ENCODE measurements around the gene AMPH.
"Not testable (repeated sequence)": the region's sequence is repeated elsewhere in the genome, so short reads cannot be mapped to it uniquely, and the experiment has no call there.

The AMPH gene

DNA sequence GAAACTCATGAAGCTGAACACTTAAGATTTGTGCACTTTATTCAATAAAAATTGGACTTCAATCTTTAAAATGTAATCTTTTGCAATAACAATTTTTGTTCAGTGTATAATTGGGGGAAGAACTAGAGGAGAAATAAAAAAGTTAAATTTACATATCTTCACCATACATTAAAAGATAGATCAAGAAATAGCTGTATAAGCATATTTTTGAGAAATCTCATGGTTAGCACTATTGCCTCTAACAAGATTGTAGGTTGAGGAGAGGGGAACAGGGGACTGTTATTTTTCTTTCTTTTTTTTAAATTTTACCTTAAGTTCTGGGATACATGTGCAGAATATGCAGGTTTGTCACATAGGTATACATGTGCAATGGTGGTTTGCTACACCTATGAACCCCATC is 5.3 kb downstream of the AMPH start:
- no peak for DNase-seq

DNA sequence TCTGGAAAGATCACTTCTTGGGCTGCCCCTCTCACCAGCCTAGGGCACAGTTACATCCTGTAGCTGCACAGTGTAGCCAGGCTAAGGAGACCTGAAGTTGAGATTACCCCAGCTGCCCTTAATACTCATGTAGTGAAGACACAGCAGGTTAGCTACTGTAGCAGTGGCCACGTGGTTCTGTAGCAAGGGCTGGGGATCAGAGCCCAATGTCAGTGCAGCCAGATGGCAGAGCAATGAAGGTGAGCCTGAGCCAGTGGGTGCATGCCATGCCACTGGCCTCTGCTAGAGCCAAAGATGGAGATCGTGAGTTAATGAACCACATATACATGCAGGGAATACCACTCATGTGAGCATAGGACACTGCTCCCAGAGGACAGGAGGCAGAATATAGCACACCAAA is 15.5 kb downstream of the AMPH start:
- no peak for DNase-seq

DNA sequence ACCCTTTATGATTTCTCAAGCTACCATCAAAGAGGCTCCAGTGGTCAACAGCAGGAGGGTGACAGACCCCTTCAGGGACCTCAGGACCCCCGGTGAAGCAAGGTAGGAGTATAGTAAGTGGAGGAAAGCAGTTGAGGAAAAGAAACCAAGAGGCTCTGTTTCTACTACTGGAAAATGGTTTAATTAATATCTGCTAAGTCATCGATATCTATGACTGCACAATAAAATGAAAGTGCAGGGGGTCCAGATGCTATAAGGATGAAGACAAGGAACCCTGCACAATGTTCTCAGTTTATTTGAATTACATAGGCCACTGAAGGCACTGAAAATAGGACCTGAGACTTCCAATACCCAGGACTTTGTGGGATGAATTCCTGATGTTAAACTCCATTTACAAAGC is 23.7 kb downstream of the AMPH start:
- DNase-seq: no peak

DNA sequence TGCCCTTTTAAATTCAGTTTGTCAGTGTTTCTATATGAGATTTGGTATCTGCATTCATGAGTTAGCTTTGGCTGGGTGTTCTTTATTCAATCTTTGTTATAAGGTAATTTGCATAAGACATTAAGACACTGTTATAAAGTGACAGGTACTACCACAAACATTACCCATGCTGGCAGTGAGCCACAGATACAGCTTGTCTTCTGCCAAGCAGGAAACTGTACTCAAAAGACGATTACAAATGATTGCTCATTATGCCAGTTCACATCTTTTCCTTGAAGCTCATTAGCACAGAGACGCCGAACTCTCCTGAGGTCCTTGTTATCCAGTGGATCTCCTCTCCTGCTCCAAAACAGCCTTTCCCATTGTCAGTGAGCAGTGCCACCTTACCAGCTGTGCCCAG is 30.4 kb downstream of the AMPH start:
- DNase-seq: no peak

DNA sequence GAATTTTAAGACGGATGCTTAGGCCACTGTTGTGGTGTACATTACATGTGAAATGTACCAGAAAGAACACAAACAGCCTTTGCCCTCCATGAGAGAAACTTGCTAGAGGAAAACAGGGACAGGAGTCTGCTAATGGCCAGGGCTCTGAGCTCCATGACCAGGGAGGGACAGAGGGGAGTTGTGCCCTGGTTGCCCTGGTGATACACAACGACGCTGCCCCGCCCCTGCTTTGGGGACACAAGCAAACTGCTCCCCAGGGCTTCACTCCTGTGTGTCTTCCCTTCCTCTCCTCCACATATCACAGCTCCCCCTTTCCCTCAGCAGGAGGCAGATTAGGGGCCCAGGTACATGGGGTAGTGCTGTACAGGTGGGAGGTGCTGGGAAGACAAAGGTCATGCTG is 36.2 kb downstream of the AMPH start:
- DNase-seq: no peak

DNA sequence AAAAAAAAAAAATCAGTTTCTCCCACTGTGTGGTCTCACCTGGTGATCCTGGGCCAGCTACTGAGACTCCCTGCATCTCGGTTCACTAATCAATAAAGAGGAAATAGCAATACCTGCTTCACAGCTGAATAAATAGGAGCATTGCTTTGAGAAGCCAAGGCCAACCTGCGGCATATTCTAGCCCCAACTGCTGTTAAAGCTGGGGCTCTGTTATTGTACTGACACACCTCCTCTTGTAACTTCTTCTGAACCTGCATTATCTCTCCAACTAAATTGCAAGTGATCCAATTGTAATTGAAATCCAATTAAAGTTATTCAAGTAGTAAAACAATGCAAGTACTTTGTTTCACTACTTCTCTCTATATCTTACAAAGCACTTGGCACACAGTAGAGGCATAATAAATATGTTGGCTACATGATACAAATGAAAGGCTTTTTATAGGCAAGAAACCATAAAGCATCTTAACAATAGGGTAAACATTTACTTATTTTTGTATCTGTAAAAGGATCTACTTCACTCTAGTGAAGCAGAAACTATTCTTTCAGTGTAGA is 38.4 kb downstream of the AMPH start:
- DNase-seq: no peak

DNA sequence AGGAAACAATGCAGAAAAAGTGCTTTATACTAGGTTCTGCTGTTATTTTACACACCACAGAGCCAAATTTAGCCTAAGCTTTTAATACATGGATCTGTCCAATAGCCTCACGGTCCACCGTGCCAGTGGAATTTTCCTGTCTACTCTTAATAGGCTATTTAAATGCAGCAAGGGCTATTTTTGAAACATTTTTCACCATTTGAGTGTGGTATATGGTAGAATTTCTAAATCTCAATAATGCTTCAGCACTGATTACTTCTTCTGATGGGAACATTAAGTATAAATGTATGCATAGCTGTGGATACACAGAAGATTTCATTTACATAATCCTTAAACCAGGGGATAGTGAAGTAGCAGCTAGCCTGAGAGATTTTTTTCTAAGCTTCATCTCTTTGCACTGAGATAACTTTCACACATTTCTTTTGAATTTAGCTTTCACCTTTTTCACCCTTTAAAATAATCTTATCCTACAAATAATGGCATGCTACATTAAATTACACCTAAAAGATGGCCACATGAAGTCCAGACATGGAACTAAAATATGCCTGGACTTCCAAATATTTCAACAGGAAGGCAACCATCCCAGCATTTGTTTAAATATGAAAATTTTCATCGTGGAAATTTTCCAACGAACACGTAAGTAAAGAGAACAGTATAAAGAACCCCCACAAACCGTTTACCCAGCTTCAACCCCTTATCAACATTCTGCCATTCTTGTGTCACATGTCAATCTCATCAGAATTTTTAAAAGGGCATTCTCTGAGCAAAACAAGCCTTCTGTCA is 45.4 kb downstream of the AMPH start:
- no peak for DNase-seq

DNA sequence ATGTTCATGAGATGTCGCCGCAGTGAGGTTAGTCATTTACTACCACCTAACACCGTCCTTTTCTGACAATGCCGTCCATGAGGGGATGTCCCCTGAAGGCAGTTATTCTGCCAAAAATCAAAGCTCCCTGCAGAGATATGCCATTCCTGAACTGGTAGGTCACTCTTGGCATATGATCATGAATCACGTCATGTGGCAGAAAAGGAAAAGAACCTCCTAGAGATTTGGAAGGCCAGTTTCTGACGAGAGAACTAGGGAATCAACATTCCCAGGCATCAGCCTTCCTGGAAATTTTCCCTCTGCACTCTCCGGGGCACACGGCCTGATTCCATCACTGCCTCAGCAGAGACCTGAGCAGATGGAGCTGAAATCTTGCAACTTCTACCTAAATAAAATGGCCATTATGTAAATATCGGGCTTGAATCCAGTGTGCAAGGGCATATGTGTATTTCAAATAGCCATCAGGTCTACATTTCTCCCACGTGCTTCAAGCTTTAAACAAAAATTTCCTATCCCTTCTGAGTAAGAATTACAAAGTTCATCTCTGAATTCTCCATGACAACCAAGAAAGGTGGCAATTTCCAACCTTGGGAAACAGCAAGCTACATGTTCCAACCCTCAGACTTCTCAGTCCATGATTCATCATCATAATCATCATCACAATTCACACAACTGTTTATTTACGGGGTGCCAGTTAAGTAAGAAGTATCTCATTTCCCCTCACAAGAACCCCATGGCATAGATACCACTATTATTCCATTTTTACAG is 46.5 kb downstream of the AMPH start:
- DNase-seq: no peak

DNA sequence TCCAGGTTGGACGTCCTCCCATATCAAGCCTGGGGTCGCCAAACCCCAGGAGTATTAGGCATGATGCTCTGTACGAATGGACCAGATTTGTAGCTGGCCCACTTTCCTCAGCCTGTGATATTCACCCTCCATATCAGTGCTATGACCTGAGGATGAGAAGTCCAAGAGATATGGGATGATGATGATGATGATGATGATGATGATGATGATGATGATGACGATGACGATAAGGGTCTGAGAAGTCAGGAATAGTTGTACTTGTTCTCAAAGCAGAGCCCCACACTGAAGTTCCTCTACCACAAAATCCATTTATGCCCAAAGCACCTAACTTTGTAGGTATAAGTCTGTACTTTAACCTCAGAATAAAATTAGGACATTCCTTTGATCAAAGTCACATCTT is 50.7 kb downstream of the AMPH start:
- DNase-seq: no peak

DNA sequence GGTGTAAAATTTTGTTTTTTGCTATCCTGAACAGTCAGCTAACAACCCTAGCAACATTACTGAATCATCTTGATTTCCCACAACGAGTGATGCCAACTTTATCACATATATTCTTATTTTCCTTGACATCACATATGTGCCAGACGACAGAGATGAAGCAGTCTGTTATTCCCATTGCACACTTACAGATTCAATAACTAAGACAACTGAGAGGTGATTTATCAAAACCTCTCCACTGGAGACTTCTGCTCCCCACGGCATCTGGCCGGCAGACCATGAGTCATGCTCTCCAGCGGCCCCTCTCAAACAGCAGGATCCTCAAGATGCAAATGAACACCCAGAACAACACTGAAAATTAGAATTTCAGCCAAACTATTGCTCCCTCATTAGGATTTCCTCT is 57.1 kb downstream of the AMPH start:
- DNase-seq: no peak

DNA sequence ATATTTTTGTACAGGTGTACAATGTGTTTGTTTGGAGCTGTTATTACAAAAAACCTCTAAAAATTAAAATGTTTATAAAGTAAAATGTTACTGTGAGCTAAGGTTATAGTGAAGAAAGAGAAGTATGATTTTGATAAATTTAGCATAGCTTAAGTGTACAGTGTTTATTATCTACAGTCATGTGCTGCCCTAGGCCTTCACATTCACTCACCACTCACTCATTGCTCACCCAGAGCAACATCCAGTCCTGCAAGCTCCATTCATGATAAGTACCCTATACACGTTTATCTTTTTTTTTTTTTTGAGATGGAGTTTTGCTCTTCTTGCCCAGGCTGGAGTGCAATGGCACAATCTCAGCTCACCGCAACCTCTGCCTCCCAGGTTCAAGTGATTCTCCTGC is 59.6 kb downstream of the AMPH start:
- not testable (repeated sequence) for DNase-seq

DNA sequence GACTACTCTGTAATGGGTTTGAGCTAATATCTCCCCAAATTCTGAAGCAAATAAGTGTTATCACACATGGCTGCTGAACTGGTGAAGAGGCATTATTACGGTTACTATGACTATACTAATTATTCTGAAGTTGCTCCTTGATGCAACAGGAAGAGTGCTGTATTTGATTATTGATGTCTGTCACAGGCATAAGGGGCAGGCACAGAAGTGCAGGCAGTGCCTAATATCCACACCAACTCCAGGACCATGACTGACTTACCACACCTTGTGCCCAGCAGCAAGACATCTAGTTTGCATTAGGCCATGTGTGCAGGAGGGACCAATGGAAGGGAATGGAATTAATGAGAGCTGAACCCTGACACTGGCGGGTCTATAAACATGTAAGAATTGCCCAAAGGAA is 62.7 kb downstream of the AMPH start:
- DNase-seq: no peak

DNA sequence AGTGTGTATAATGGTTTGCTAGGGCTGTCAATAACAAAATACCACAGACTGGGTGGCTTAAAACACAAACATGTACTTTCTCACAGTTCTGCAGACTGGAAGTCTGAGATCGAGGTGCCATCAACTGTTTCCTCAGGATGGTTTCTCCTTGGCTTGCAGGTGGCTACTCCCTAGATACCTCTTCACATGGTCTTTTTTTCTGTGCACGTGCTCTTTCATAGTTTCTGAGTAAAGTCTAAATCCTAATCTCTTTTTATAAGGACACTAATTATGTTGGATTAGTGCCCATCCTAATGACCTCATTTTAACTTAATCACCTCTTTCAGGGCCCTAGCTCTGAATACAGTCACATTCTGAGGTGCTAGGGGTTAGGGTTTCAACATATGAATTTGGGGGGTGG is 65.9 kb downstream of the AMPH start:
- no peak for DNase-seq

DNA sequence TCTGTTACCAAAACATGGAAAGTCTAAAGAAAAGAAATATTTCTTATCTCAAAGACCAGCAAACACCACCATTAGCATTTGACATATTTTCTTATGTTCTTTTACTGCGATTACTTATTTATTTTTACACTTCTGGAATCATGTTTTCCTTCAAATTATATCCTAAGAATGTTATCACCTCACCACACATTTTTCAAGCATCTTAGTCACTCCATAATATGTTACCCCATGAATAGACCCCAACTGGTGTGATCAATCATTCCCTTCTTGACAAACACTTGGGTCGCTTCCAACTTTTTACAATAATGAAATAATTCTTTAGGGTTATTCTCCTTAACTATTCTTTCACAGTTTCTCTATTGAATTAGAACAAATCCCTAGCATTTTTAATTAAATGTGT is 67.4 kb downstream of the AMPH start:
- no peak for DNase-seq

DNA sequence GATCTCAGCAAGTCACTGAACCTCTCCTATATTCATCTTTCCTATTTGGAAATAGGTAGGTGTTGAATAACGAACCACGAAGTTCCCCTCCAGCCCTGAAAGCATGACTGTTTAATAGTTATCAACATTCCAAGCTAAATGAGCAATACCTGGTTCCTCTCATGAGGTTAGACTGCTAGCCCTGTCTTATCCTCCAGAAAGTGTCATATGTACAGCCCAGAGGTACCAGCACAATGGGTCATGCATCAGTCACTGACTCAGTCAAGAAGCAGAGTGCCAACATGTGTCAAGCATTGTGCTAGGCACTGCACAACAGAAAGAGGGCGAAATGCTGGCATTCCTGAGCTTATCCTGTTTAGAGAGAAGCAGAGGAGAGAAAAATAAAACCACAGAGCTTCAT is 70.0 kb downstream of the AMPH start:
- DNase-seq: no peak

DNA sequence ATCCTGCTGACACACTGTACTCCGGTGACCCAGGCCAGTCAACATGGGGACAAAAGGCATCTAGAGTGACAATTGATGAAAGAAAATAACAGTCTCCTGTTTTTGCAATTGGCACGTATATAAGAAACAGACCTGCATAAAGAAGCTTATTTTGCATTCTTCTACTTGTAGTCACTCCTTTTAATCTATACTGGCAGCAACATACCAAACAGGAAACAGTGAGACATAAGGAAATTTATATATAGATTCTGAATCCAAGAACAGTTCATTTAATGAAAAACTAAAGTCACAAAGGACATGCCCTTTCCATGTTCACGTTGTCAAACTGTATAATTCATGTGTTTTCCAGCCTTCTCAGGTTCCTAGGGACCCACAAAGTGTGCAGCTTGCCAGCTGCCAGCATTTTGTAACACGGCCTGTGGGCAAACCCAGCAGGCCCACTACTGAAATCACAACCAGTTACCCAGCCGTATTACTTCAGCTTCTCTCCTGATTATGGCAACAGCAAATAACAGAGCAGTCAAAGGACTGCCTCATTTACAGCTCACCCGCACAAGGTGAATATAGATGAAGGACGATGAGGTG is 72.3 kb downstream of the AMPH start:
- DNase-seq: no peak

DNA sequence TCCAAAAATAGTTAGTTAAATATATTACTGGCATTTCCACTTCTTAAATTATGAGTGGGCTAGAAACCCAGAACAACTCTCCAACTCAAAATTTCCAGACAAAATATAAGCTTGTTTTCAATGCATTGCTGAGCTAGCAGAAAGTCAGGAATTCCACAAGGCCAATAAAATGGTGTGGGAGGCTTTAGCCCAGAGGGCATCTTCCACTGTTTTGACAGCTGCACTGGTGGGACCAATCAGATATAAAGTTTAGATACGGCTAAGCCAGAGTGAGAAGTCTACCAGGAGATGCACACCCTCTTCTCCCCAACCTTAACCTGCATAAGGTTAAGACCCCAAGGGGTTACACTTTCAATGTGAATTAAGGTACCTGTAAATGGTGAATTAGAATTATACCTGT is 76.6 kb downstream of the AMPH start:
- DNase-seq: no peak

DNA sequence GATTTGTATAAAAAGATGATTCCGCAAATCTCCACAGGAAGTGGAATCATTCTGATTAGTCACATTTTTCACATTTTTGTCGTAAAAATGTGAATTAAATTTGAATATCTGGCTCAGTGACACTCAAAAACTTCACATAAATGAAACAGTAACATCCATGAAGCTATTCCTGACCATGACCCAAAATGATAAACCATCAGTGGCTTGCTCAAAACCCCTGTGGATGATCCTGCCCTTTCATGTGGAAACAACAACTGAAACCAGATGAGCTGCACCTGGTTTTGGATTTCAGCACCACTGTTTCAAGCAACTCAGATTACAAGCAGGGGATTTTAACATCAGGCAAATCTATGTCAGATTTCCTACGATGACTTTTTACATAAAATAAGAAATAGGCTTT is 80.3 kb downstream of the AMPH start:
- no peak for DNase-seq

DNA sequence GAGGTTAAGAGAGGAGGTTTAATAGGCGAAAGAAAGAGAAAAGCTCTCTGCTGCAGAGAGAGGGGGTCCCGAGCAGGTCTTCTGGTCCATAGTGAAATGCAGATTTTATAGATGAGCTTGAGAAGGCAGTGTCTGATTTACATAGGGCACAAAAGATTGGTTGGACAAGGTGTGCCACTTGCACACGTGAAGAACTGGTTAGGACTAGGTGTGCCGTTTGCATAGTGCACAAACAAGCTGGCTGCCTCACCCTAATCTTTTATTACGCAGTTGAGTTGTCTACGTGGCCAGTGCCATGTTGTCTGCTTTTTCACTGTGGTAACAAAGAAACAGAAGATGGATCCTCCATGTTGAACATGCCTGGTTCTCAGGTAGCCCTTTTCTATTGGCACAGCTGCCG is 82.6 kb downstream of the AMPH start:
- DNase-seq: no peak

DNA sequence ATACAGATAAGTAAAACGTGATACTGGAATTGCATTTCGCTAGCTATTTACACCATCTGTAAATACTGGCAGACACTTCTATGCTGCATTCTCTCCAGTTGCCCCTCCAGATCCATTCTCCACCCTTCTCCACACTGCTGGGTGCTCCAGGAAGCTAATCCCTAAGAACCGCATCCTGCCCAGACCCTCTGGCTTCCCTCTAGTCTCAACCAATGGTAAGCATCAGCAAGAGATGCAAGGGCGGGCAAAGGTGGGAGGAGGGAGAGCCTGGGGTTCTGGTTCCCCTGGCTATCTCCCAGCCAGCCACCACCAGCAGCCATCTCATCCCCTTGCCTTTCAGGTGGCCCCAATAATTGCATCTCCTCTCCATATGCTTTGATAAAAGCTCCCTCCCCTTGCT is 84.4 kb downstream of the AMPH start:
- DNase-seq: no peak

DNA sequence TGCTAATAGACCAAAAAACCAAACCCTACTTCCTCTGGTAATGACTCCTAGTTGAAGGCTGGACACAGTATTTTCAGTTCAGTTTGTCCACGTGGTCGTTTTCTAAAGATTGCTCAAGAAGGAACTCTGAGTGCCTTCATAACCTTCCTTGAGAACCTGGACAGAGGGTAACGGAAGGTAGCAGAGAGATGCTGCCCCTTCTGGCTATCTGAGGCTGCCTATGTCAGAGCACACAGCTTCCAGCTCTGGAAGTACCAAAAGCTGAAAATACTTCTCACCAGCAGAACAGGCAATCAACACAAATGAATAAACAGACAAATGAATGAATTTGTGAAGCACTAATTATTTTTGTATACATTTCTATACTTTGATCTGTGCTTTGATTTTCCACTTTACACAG is 85.2 kb downstream of the AMPH start:
- DNase-seq: no peak

DNA sequence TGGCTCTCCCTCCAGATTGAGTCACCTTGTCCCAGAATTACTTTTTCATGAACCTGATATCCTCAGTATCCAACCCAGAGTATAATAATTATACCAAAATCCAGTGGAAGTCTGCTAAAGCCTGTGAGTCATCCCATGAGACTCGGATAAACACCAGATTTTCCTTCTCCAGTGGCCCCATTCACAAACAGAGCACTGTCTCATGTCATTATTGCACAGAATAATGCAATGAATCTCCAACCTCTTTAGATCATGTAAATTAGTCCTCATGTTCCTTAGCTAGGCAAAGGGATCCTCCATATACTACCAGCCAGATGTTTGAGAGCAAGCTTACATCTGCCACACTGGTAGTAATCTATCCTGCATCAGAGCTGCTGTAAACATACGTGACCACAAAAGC is 89.0 kb downstream of the AMPH start:
- no peak for DNase-seq

DNA sequence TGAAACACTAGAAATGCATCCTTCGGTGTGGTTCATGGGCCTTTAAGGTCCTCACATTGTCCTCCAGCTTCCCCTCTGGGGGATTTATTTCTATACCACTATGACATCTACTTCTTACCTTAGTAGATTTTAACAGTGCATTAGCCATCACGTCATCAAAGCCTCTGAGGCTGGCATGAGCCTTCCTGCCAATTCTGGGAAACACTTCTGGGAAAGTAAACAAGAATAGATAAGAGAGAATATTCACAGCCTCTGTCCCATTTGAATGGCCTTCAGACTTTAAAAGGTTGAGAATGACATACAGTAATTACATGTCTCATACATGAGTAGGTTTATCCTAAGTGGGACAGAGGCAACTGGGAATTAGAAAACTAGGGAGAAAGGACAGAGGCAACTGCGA is 89.7 kb downstream of the AMPH start:
- no peak for DNase-seq

DNA sequence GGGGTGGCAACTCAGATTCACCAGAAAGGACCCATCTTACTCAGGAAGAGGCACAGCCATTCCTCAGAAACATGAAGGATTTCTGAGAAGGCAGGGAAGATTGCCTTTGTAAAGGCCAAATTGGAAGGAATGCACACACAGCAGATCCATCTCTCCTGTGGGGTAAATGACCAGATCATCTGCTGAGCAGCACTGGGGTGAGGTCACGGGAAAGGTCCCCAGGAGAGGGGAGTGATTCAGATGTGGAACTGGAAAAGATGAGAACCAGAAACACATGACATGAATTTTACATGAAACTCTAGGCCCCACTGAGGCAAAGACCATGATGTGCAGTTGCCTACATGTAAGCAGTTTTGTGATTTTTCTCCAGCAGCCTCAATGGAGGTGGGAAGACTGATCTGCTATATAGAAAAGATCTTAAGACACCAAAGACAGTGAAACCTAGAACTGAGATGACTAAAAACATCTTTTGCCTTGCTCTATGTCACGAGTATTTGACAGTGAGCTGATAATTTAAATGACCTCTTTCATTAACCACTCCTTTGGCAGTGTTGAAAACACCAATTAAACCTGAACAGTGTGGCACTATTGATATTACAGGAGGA is 91.6 kb downstream of the AMPH start:
- no peak for DNase-seq

All from stimulated activated CD4-positive, alpha-beta T cell treated with anti-CD3 and anti-CD28 coated beads, Interleukin-2, amount 100 ng/mL, for 24 hours (primary cell).